ENCODE data around the gene ERGIC1. TPM values are rescaled to one million over a fixed set of nuclear protein-coding genes. Genes with fewer than 3 reads are reported as not detected.

The ERGIC1 gene
- total and polyA plus RNA-seq, 8 donors: 54.5 to 293 (median 104) TPM

GRCh38 chr5:172837640-172838039, 3.6 kb downstream of the ERGIC1 start:
- intact Hi-C loops (cut with DNase I; ENCODE audit: low total_unique reads): no loop called here
- WGBS, 5 donors: 17 to 49% (median 22%) methylated on average over 7 of the region's 7 CpGs
- peak; percentile 96 to 97 for DNase-seq
- Histone ChIP-seq H3K9me3 (no peaks in the 10 kb centered on the region), H3K4me3 (no peak overlapping the region), H3K27me3 (no peaks in the 10 kb centered on the region), H3K36me3 (no peaks in the 10 kb centered on the region), H3K4me1 (peaks cover 57 to 77% (median 67%) of the 10 kb centered on the region in 4 donors), H3K27ac (peak overlapping the region; percentile 93 to 96 (median 95))
- TF ChIP-seq EP300 (IDR thresholded peaks at IDR 0.05) (no peak), POLR2A (IDR thresholded peaks at IDR 0.05) (peak in 2 of 4 donors; percentile 22 to 48), POLR2AphosphoS5 (IDR thresholded peaks at IDR 0.05) (peak; percentile 59 to 93 (median 86)), CTCF (IDR thresholded peaks at IDR 0.05) (no peak)

DNA sequence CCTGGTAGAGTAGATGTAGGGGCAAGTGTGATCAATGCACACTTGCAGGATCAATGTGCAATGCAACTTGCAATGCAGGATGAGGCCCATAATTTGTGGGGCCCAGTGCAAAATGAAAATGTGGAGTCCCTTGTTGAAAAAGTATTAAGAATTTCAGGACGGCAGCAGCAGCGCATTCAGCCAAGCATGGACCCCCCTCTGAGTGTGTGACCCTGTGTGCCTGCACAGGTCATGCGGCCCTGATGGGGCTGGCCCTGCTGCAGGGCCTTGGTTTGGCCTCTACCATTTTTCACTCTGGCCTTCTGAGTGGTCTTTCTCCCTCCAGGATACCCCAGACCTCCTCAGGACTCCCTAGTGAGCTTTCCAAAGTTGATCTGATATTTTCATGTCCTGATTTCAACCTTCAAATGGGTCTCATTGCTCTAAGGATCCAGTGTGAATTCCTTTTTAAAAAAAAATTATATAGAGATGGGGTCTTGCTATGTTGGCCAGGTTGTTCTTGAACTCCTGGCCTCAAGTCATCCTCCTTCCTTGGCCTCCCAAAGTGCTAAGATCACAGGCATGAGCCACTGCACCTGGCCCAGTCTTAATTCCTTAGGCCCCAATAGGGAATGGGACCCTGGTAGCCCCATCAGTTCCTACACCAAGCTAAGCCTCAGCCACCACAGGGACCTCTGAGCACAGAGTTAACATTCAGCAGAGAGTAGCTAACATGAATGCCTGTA, 4.3 kb downstream of the ERGIC1 start:
- intact Hi-C loops (cut with DNase I; ENCODE audit: low total_unique reads): no loop called here
- peak overlapping the region; percentile 93 to 96 (median 95) for H3K27ac ChIP-seq
- peaks cover 57 to 76% (median 64%) of the 10 kb centered on the region in 4 donors for H3K4me1 ChIP-seq
- H3K27me3 ChIP-seq: no peaks in the 10 kb centered on the region
- DNase-seq: no peak
- H3K36me3 ChIP-seq: peaks cover 0 to 1% (median under 1%) of the 10 kb centered on the region in 4 donors
- TF ChIP-seq EP300 (IDR thresholded peaks at IDR 0.05) (no peak), CTCF (IDR thresholded peaks at IDR 0.05) (no peak), POLR2AphosphoS5 (IDR thresholded peaks at IDR 0.05) (no peak), POLR2A (IDR thresholded peaks at IDR 0.05) (no peak)
- no peaks in the 10 kb centered on the region for H3K9me3 ChIP-seq
- 67 to 91% (median 70%) methylated on average over 3 of the region's 3 CpGs for WGBS, 5 donors
- no peak overlapping the region for H3K4me3 ChIP-seq

GRCh38 chr5:172839669-172840431, 5.8 kb downstream of the ERGIC1 start:
- peaks cover 56 to 81% (median 68%) of the 10 kb centered on the region in 4 donors for H3K4me1 ChIP-seq
- peak in 1 of 2 donors; percentile 60 for DNase-seq
- H3K27me3 ChIP-seq: no peaks in the 10 kb centered on the region
- WGBS, 5 donors: 30 to 47% (median 36%) methylated on average over 13 of the region's 13 CpGs
- no peaks in the 10 kb centered on the region for H3K9me3 ChIP-seq
- H3K27ac ChIP-seq: peak overlapping the region; percentile 47 to 96 (median 95)
- intact Hi-C loops (cut with DNase I; ENCODE audit: low total_unique reads): no loop called here
- TF ChIP-seq POLR2AphosphoS5 (IDR thresholded peaks at IDR 0.05) (peak in 1 of 3 donors; percentile 40), EP300 (IDR thresholded peaks at IDR 0.05) (no peak), POLR2A (IDR thresholded peaks at IDR 0.05) (no peak), CTCF (IDR thresholded peaks at IDR 0.05) (no peak)
- H3K36me3 ChIP-seq: peaks cover 0 to 8% (median 4%) of the 10 kb centered on the region in 4 donors
- no peak overlapping the region for H3K4me3 ChIP-seq

GRCh38 chr5:172840432-172841154, 6.5 kb downstream of the ERGIC1 start:
- intact Hi-C loops (cut with DNase I; ENCODE audit: low total_unique reads): no loop called here
- Histone ChIP-seq H3K4me1 (peaks cover 49 to 81% (median 66%) of the 10 kb centered on the region in 4 donors), H3K27ac (peak overlapping the region; percentile 47 to 96 (median 95)), H3K9me3 (no peaks in the 10 kb centered on the region), H3K36me3 (peaks cover 0 to 13% (median 4%) of the 10 kb centered on the region in 4 donors), H3K27me3 (no peaks in the 10 kb centered on the region), H3K4me3 (no peak overlapping the region)
- 38 to 71% (median 62%) methylated on average over 12 of the region's 12 CpGs for WGBS, 5 donors
- TF ChIP-seq CTCF (IDR thresholded peaks at IDR 0.05): no peak
- TF ChIP-seq POLR2A (IDR thresholded peaks at IDR 0.05): no peak
- TF ChIP-seq EP300 (IDR thresholded peaks at IDR 0.05): no peak
- no peak for TF ChIP-seq POLR2AphosphoS5 (IDR thresholded peaks at IDR 0.05)
- no peak for DNase-seq

All from stomach (tissue), 9 donors.